ENCODE measurements around the gene TTC39B. TPM values are rescaled to one million over a fixed set of nuclear protein-coding genes. Genes with fewer than 3 reads are reported as not detected.
A peak's percentile ranks its signal among the peaks of the same experiment; 100 is the strongest.

Gene TTC39B
- total RNA-seq, 1 donor from 2014 or later: 1.3 TPM

- intact Hi-C loops (cut with DNase I): loop anchor here (10.0 kb wide), 1 partner anchor 107 kb away; no protein-coding TSS in a partner anchor
- ATAC-seq (ENCODE audit: poor library complexity): no peak
- DNase-seq: no peak
These were observed 466 bp upstream of the TTC39B start for GRCh38 chr9:15307523-15307841.

GRCh38 chr9:15306068-15306756 is 804 bp downstream of the TTC39B start:
- peak; percentile 63 for DNase-seq
- peak; percentile 53 for ATAC-seq (ENCODE audit: poor library complexity)
- intact Hi-C loops (cut with DNase I): loop anchor here (10.0 kb wide), 1 partner anchor 109 kb away; no protein-coding TSS in a partner anchor

- ATAC-seq (ENCODE audit: poor library complexity) (no peak), DNase-seq (no peak)
- intact Hi-C loops (cut with DNase I): loop anchor here (10.0 kb wide), 1 partner anchor 109 kb away; no protein-coding TSS in a partner anchor
These were observed 1.5 kb downstream of the TTC39B start for GRCh38 chr9:15305470-15305869.

- intact Hi-C loops (cut with DNase I): loop anchor here (10.0 kb wide), 1 partner anchor 110 kb away; no protein-coding TSS in a partner anchor
- DNase-seq (no peak), ATAC-seq (ENCODE audit: poor library complexity) (no peak)
These were observed 2.4 kb downstream of the TTC39B start for GRCh38 chr9:15304632-15305031.

GRCh38 chr9:15300218-15300617 is 6.8 kb downstream of the TTC39B start:
- intact Hi-C loops (cut with DNase I): loop anchor here (10.0 kb wide), 1 partner anchor 115 kb away; no protein-coding TSS in a partner anchor
- DNase-seq: no peak
- no peak for ATAC-seq (ENCODE audit: poor library complexity)

GRCh38 chr9:15299374-15299939 is 7.6 kb downstream of the TTC39B start:
- no peak for ATAC-seq (ENCODE audit: poor library complexity)
- intact Hi-C loops (cut with DNase I): no loop called here
- no peak for DNase-seq

GRCh38 chr9:15298362-15298761 is 8.7 kb downstream of the TTC39B start:
- intact Hi-C loops (cut with DNase I): no loop called here

GRCh38 chr9:15295761-15296405 is 11.1 kb downstream of the TTC39B start:
- DNase-seq (no peak), ATAC-seq (ENCODE audit: poor library complexity) (peak; percentile 57)
- intact Hi-C loops (cut with DNase I): no loop called here

More at GRCh38 chr9:15298362-15298761, 8.7 kb downstream of the TTC39B start:
- DNase-seq (no peak), ATAC-seq (ENCODE audit: poor library complexity) (no peak)

- ATAC-seq (ENCODE audit: poor library complexity) (no peak), DNase-seq (no peak)
- intact Hi-C loops (cut with DNase I): no loop called here
These were observed 12.4 kb downstream of the TTC39B start for GRCh38 chr9:15294604-15295003.

- intact Hi-C loops (cut with DNase I): no loop called here
- DNase-seq (no peak), ATAC-seq (ENCODE audit: poor library complexity) (peak; percentile 26)
These were observed 13.2 kb downstream of the TTC39B start for GRCh38 chr9:15293804-15294316.

GRCh38 chr9:15293084-15293483 is 13.9 kb downstream of the TTC39B start:
- ATAC-seq (ENCODE audit: poor library complexity) (no peak), DNase-seq (no peak)
- intact Hi-C loops (cut with DNase I): no loop called here

- intact Hi-C loops (cut with DNase I): no loop called here
- ATAC-seq (ENCODE audit: poor library complexity) (no peak), DNase-seq (no peak)
These were observed 17.4 kb downstream of the TTC39B start for GRCh38 chr9:15289603-15290002.

GRCh38 chr9:15287309-15287708 is 19.7 kb downstream of the TTC39B start:
- intact Hi-C loops (cut with DNase I): no loop called here
- DNase-seq (no peak), ATAC-seq (ENCODE audit: poor library complexity) (no peak)

- ATAC-seq (ENCODE audit: poor library complexity) (no peak), DNase-seq (no peak)
- intact Hi-C loops (cut with DNase I): no loop called here
These were observed 20.7 kb downstream of the TTC39B start for GRCh38 chr9:15286161-15286821.

GRCh38 chr9:15282567-15283285 is 24.3 kb downstream of the TTC39B start:
- no peak for ATAC-seq (ENCODE audit: poor library complexity)
- intact Hi-C loops (cut with DNase I): no loop called here
- no peak for DNase-seq

- ATAC-seq (ENCODE audit: poor library complexity) (no peak), DNase-seq (no peak)
- intact Hi-C loops (cut with DNase I): no loop called here
These were observed 26.4 kb downstream of the TTC39B start for GRCh38 chr9:15280647-15281046.

- DNase-seq (no peak), ATAC-seq (ENCODE audit: poor library complexity) (no peak)
- intact Hi-C loops (cut with DNase I): no loop called here
These were observed 28.2 kb downstream of the TTC39B start for GRCh38 chr9:15278839-15279238.

GRCh38 chr9:15278091-15278687 is 28.8 kb downstream of the TTC39B start:
- ATAC-seq (ENCODE audit: poor library complexity): no peak
- DNase-seq: no peak
- intact Hi-C loops (cut with DNase I): no loop called here
